ENCODE data around the gene APOL1. TPM values are rescaled to one million over a fixed set of nuclear protein-coding genes. Genes with fewer than 3 reads are reported as not detected.

APOL1 gene
- total and polyA plus RNA-seq, 2 of the 13 experiments (the other 11 are each of a cell fraction or from before 2014, with no cell fraction given): 20.3 to 75.0 TPM

GRCh38 chr22:36305813-36306212 lies 52.9 kb downstream of the APOL1 start:
- intact Hi-C loops (cut with micrococcal nuclease; ENCODE audit: unreplicated experiment) (no loop called here), in situ Hi-C loops (cut with HindIII; ENCODE audit: extremely low pct_ligation_motif_present, low pct_unique_long_range_greater_than_20kb) (no loop called here)
- 97% methylated on average over 16 of the region's 19 CpGs for WGBS (ENCODE audit: low lambda C conversion rate)
- no peak for DNase-seq (ENCODE audit: low spot score)
- CTCF ChIA-PET (ENCODE audit: low intra/inter-chr PET ratio, low total read pairs): no interaction called here
- TF ChIP-seq AGO2 (optimal IDR thresholded peaks at IDR 0.05; ENCODE audit: low read depth, low read length) (peak; percentile 51), TCF7 (IDR thresholded peaks at IDR 0.05; ENCODE audit: low read depth) (no peak), GLI4 (CRISPR knock-in tag; IDR thresholded peaks at IDR 0.05; ENCODE audit: borderline replicate concordance) (no peak), JUN (CRISPR knock-in tag; IDR thresholded peaks at IDR 0.05) (no peak), YY1 (IDR thresholded peaks at IDR 0.05; ENCODE audit: insufficient read depth, insufficient replicate concordance, low read depth, low read length) (no peak), ZNF343 (CRISPR knock-in tag; IDR thresholded peaks at IDR 0.05) (no peak)
- no peak overlapping the region for H3K4me3 ChIP-seq (replicated peaks in 1 of 3; ENCODE audit: insufficient read depth in 1 of 3, low read depth in 2 of 3, low read length in 3 of 3)
- FAIRE-seq: no peak
- no peaks in the 10 kb centered on the region for H3K27me3 ChIP-seq (ENCODE audit: control insufficient read depth in 1 of 2, insufficient read depth in 2 of 2, low read length in 2 of 2)
- H3K79me2 ChIP-seq (ENCODE audit: insufficient read depth, low read length): no peaks in the 10 kb centered on the region
- POLR2A ChIA-PET: no interaction called here
- ATAC-seq: no peak
- no peak overlapping the region for H3K4me2 ChIP-seq (ENCODE audit: low read depth, low read length)
- no peak overlapping the region for H3K9ac ChIP-seq (ENCODE audit: insufficient read depth, low read depth, low read length)
- H4K20me1 ChIP-seq (ENCODE audit: insufficient read depth, low read length): 0 out of 2 replicates have a peak, but pooled peaks cover 2% of the 10 kb centered on the region
- BruUV-seq (replicated peaks): no TSS peak
- H2AFZ ChIP-seq (ENCODE audit: low read length): no peak overlapping the region
- H3K4me1 ChIP-seq (ENCODE audit: insufficient read depth, low read length): peaks cover 20% of the 10 kb centered on the region
- peaks cover 53 to 80% of the 10 kb centered on the region in 2 experiments for H3K36me3 ChIP-seq (replicated peaks in 1 of 2; ENCODE audit: control insufficient read depth in 1 of 2, insufficient read depth in 2 of 2, low read length in 2 of 2)
- H3K9me3 ChIP-seq (ENCODE audit: low read length): no peaks in the 10 kb centered on the region
- no peak overlapping the region for H3K27ac ChIP-seq (ENCODE audit: extremely low read length, insufficient read depth, low read length)

GRCh38 chr22:36306227-36306626 lies 53.3 kb downstream of the APOL1 start:
- no peak for FAIRE-seq
- peaks cover 53 to 80% of the 10 kb centered on the region in 2 experiments for H3K36me3 ChIP-seq (replicated peaks in 1 of 2; ENCODE audit: control insufficient read depth in 1 of 2, insufficient read depth in 2 of 2, low read length in 2 of 2)
- H3K9me3 ChIP-seq (ENCODE audit: low read length): no peaks in the 10 kb centered on the region
- H3K79me2 ChIP-seq (ENCODE audit: insufficient read depth, low read length): no peaks in the 10 kb centered on the region
- TF ChIP-seq AGO2 (optimal IDR thresholded peaks at IDR 0.05; ENCODE audit: low read depth, low read length) (peak; percentile 62), PRDM15 (CRISPR knock-in tag; IDR thresholded peaks at IDR 0.05) (no peak)
- CTCF ChIA-PET (ENCODE audit: low intra/inter-chr PET ratio, low total read pairs): no interaction called here
- H3K27ac ChIP-seq (ENCODE audit: extremely low read length, insufficient read depth, low read length): no peak overlapping the region
- no peak for ATAC-seq
- no peak for DNase-seq (ENCODE audit: low spot score)
- intact Hi-C loops (cut with micrococcal nuclease; ENCODE audit: unreplicated experiment): no loop called here
- POLR2A ChIA-PET: no interaction called here
- BruUV-seq (replicated peaks): no TSS peak
- 0 out of 2 replicates have a peak, but pooled peaks cover 2% of the 10 kb centered on the region for H4K20me1 ChIP-seq (ENCODE audit: insufficient read depth, low read length)
- in situ Hi-C loops (cut with HindIII; ENCODE audit: extremely low pct_ligation_motif_present, low pct_unique_long_range_greater_than_20kb): no loop called here
- 88% methylated on average over 11 of the region's 18 CpGs for WGBS (ENCODE audit: low lambda C conversion rate)
- no peak overlapping the region for H3K4me3 ChIP-seq (replicated peaks in 1 of 3; ENCODE audit: insufficient read depth in 1 of 3, low read depth in 2 of 3, low read length in 3 of 3)
- peaks cover 20% of the 10 kb centered on the region for H3K4me1 ChIP-seq (ENCODE audit: insufficient read depth, low read length)
- no peaks in the 10 kb centered on the region for H3K27me3 ChIP-seq (ENCODE audit: control insufficient read depth in 1 of 2, insufficient read depth in 2 of 2, low read length in 2 of 2)
- no peak overlapping the region for H2AFZ ChIP-seq (ENCODE audit: low read length)
- no peak overlapping the region for H3K4me2 ChIP-seq (ENCODE audit: low read depth, low read length)
- H3K9ac ChIP-seq (ENCODE audit: insufficient read depth, low read depth, low read length): no peak overlapping the region
